NCI-H524 treated with DMSO at 0.1 percent for 48 hours (cell line): ENCODE data around the gene CUL4A.
"Not testable (repeated sequence)": the region's sequence is repeated elsewhere in the genome, so short reads cannot be mapped to it uniquely, and the experiment has no call there.

Experiments
- DNase-seq: peaks from one replicate; lab custom pipeline; 2025; lab: John Stamatoyannopoulos, UW

Gene CUL4A

DNA sequence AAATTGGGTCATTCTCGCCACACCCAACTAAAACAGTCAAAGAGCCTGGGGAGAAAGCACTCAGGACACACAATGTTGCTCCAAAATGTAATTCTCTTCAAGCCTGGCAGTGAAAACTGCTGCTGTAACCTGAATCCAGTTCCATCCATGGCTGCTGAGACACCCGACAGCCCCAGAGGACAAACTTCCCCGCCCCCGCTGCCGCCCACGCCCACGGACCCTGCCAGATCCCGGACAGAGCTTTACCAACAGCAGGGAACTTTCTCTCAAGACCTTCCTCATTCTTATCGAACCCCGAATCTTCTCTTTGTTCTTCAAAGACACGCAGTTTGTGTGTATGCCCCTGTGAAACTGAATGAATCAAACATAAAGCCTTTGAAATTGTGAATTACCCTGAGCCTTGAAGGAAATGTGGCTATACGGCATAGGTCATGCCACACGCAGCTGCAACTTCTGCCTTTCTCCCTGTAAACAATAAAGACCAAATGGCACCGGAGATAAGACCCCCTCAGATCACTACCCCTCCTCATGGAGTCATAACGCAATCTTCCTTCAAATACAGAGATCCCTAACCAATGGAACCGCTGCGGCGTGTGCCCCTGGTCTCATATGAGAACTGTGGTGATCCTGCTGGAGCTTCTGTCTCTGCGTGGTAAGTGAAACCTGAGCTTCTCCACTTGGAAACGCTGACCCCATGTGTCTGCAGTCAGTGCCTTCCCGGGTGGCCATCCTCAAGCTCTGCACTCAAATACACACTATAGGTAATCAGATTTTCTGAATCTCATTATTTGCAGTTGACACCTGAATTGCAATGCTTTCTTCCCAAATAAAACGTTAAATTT is 82.8 kb downstream of the CUL4A start:
- no peak for DNase-seq

DNA sequence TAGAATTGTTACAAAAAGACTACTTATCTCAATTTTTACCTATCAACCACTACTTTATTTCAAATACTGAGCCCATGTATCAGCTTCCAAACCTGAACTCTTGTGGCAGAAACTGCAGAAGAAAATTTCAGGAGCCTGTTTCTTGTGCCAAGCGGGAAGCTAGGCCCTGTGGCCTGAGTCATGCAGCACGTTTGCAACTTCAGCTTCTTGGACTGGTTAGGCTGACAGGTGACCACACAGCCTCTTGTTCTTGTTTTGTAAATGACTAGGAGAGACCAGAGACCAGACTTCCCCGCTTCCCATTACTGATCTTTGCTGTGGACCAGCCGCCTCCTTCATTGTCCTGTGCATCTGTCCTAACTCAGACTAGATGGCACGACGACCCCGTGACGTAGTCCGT is 84.3 kb downstream of the CUL4A start:
- no peak for DNase-seq

DNA sequence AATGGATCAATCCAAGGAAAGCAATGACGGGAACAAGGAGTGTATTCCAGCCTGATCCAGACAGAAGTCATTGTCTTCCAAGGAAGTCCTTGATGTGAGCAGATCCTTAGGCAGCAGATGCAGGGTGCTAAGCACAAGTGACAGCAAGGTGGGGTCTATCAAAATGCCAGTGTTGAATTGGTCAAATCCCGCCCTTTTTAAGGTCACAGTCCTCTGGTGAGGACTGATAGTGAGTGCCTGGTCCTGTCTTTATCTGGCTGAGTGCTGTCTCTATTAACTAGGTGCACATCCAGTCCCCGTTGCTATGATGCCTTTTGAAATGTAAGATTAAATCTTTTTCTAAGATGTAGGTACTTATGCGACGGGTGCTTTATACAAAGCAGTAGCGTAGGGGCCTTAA is 86.4 kb downstream of the CUL4A start:
- DNase-seq = no peak

- peak; percentile 16 for DNase-seq
These were observed 87.5 kb downstream of the CUL4A start, which contains the start of gene LAMP1 for GRCh38 chr13:113296823-113297369. Gene LAMP1, plus strand, starts transcription at chr13:113297239. Its CDS starts 196 bp downstream, at chr13:113297435.

DNA sequence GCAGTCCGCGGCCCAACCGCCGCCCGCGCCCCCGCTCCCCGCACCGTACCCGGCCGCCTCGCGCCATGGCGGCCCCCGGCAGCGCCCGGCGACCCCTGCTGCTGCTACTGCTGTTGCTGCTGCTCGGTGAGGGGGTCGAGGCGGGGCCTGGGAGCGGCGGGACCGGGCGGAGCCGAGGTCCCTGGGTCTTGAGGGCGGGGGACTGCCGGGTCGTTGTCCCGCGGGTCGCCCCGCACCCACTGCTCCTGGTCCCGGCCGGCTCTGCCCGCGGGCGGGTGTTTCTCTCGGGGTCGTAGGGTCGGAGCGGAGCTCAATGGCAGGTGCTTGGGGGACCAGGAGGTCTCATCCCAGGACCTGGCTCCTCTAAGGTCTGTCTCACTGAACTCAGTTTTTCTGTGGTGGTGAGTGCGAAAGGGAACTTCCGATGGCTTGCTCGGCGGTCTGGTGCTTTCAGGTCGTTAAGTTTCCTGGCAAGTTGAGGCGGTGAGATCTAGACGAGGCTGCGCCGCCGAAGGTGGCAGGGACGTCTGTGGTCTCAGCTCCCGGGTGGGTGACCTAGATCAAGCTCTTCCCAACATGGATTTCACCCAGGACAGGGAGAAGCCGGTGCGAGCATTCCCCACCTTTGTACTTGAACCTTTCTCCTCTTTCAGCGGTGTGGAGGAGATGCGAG is 88.1 kb downstream of the CUL4A start:
- DNase-seq = no peak

DNA sequence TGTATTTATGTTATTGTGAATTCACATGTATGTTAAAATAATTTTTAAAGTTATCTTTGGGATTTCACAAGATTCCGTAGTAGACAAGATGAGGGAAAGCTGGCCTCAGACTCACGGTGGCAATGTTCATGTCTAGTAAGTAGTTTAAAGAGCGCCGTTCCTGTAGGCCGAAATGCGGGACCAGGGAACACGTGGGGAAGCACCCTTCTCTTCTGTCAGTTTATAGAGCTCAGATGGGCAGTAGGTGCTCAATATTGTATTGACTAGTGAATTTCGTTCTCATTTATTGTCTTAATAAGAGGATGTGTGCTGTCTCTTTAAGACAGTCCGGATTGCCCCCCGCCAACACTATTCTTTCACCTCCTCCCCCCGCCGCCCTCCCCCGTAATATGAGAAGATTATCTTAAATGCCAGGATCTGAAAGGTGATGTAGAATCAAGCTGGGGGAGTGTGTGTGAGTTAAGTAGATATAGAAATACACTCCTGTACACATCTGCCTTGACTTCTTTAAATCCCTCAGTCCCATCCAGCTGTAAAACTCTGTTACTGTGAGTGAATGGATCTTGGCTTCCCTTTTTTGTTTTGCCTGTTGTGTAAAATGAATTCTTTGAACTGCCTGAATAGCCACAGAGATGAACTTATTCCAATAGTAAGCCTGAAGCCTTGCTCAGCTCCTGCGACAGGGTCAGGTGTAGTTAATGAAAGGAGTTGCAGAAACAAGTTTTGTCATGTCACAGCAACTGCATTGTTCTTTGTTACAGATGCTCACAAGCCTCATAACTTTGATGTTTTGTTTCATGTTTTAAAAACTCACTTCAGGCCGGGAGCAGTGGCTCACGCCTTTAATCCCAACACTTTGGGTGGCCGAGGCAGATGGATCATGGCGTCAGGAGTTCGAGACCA is 88.9 kb downstream of the CUL4A start:
- no peak for DNase-seq

DNA sequence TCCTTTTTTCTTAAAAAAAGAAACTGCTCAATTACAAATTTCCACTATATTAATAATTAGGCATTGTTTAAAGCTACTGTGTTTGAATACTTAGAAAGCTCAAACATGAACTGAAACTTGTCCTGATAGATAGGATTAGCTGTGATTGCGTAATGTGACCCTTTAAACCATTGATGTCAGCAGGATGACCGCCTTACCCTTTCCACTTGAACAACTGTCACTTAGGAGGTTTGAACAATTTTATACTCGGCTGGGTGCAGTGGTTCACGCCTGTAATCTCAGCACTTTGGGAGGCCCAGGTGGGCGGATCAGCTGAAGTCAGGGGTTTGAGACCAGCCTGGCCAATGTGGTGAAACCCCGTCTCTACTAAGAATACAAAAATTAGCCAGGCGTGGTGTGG is 90.5 kb downstream of the CUL4A start:
- no peak for DNase-seq

DNA sequence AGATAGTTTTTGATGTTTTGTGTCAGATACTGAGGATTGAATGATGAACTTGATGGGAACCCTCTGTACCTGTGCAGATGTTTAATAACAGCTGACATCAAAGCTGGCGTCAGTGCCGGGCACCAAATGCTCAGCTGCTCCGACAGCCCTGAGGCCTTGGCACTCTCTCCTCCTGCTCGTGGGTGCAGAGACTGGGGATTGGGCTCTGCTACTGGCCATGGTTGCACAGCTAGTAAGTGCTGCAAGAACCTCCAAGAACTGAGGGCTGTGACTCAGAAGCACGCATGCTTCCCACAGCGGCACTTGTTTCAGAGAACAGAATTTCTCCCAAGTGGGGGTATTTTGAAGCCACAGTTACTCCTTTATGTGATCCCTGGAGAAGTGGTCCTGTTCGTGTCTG is 93.6 kb downstream of the CUL4A start:
- no peak for DNase-seq

GRCh38 chr13:113304121-113304520 is 94.7 kb downstream of the CUL4A start:
- no peak for DNase-seq

GRCh38 chr13:113305208-113305607 is 95.8 kb downstream of the CUL4A start:
- no peak for DNase-seq

GRCh38 chr13:113307491-113307890 is 98.1 kb downstream of the CUL4A start:
- DNase-seq = no peak

GRCh38 chr13:113309473-113309872 is 100.1 kb downstream of the CUL4A start:
- DNase-seq = no peak

DNA sequence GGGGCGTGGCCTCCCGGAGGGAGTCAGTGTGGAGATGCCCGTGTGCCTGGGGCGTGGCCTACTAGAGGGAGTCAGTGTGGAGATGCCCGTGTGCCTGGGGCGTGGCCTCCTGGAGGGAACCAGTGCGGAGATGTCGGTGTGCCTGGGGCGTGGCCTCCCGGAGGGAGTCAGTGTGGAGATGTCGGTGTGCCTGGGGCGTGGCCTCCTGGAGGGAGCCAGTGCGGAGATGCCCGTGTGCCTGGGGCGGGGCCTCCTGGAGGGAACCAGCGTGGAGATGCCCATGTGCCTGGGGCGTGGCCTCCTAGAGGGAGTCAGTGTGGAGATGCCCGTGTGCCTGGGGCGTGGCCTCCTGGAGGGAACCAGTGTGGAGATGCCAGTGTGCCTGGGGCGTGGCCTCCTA is 104.7 kb downstream of the CUL4A start:
- not testable (repeated sequence) for DNase-seq

GRCh38 chr13:113314895-113315470 is 105.6 kb downstream of the CUL4A start:
- DNase-seq = not testable (repeated sequence)

DNA sequence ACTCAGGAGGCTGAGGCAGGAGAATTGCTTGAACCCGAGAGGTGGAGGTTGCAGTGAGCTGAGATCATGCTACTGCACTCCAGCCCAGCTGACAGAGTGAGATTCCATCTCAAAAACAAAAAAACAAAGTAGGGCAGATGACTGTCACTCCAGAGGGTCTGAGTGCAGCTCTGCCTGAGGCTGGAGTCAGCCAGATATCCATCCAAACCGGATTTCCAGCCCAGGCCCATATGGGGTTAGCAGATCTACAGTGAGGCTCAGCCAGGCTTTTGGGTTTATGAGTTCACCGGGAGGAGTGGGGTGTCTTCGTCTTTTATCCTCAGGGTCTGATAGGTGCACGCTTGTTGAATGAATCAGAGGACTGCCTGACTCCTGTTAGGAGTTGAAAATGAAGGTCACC is 106.6 kb downstream of the CUL4A start:
- DNase-seq = no peak
